ENCODE measurements around the gene PIF1.
A peak's percentile ranks its signal among the peaks of the same experiment; 100 is the strongest.
"Not testable (repeated sequence)": the region's sequence is repeated elsewhere in the genome, so short reads cannot be mapped to it uniquely, and the experiment has no call there.

PIF1 gene

DNA sequence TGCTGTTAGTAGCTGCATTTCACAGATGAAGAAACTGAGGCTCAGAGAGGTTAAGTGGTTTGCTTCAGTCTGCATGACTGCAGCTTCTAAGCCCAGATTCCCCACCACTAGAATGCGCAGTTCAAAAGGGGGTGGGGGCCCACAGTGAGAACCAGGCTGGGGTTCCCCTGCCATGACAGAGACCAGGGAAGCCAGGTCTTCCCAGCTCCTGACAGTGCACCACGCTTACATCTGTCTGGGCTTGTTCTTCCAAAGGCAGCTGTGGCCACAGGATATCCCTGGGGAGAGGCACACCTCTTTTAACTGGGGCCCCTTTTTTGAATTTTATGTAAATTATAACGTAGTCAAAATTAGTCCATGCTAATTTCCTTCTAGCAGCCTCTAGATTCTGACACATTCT, 21.6 kb upstream of the PIF1 start:
- no peak for DNase-seq

DNA sequence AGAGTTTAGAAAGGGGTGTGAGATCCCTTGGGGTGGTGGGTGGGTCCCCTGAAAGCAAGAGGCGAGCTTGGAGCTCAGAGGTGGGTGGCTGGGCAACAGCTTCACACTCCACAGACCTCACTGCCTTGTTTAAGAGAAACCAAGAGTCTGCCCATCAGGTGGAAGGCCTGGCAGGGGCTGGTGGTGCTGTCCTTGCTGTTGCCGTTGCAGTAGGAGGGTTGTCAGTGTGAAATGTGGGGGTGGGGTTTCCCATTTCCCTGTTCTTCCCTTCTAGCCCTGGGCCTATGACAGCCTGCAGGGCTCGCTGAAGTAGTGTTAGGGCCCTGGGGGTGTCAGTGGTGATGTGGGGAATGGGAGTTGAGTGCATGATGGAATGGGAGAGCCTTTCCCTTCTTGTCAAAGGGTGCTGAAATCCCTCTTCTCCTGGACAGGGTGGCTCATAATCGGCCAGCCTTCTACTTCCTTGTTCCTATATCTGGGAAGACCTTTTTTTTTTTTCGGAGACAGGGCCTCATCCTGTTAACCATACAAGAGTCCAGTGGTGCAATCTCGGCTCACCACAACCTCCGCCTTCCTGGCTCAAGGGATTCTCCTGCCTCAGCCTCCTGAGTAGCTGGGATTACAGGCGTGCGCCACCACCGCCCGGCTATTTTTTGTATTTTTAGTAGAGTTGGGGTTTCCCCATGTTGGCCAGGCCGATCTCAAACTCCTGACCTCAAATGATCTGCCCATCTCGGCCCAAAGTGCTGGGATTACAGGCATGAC, 20.6 kb upstream of the PIF1 start:
- no peak for DNase-seq

DNA sequence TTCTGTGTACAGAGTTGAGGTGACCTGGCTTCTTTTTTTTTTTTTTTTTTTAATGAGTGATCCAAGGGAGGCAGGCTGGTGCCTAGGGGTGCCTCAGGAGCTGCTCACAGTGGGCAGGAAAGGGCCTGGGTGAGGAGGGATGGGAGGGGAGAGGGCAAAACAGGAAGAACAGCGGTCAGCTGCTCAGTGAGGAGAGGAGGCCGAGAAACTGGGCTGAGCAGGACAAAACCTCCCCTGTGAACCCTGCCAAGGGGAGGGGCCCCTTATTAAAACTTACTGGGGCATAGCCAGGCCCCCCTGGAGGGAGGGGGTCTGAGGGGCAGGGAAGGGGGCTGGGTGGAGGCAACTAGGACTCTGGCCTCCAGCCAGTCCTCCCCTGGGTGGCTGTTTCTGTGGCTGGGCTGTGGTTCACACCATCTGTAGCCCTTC, 19.8 kb upstream of the PIF1 start:
- DNase-seq, result no peak

DNA sequence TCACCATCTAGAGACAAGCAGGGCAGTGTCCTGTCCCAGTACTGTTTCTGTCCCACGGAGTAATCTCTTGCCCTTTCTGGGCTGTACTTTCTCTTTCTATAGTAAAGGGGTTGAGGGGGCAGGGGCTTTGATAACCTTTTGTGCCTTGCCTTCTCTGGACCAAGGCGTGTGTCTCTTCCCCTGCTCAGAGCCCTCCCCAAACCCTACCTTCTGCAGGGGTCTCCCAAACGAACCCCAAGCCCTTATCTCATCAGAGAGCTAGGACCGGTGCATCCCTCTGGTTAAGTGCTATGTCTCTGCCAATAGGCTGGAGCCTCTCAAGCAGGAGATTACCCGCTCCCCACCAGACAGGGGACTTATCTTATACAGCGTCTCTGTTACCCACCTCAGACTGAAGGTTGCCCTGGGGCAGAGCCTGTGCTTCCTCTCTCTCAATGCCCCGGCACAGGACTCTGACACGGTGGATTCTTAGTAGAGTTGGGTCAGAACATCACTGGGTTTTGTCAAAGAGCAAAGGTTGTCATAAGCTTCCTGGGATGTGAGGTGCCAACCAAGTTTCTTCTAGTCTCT, 19.2 kb upstream of the PIF1 start:
- DNase-seq, result peak; percentile 28

DNA sequence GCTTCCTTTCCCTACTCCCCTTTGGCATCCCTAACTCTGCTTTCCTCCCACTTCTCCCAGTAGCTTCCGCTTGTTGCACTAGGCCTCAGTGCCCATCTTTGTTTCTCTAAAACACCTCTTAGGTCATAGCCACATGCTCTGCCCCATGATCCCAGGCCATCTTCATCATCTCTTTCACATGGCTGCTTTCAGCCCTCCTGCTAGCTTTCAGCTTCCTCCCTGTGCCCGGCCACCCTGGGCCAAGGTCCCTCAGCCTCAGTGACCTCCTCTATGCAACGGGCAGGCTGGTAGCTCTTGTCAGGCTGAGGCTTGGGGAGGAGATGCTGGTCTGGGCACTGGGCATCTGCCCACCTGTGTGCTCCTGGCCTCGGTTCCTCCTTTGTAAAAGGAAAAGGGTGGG, 18.5 kb upstream of the PIF1 start:
- no peak for DNase-seq

DNA sequence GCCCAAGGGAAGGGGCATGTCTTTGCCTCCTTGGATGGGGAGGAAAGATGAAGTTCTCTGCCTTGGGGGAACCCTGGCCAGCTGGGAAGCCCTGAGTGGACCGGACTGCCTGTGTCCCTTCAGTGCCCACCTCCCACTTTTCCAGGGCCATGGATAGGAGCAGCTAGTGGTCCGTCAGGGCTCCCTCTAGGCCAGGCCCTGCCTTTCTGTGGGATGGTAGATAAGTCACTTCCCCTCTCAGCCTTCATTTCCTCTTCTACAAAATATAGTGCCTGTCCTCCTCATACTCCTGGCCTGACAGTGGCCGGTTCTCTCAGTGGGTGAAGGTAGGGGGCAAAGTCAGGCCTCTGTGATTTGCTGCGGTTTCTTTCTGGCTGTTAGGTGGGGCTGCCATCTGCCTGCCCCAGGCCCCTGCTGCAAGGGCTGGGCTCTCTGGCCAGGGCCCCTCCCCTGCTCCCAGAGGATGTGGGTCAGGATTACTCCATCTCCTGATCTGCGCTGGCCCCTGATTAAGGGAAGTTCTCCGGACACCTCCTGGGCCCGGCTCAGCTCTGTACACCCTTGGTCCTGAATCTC, 17.6 kb upstream of the PIF1 start:
- peak; percentile 18 for DNase-seq

DNA sequence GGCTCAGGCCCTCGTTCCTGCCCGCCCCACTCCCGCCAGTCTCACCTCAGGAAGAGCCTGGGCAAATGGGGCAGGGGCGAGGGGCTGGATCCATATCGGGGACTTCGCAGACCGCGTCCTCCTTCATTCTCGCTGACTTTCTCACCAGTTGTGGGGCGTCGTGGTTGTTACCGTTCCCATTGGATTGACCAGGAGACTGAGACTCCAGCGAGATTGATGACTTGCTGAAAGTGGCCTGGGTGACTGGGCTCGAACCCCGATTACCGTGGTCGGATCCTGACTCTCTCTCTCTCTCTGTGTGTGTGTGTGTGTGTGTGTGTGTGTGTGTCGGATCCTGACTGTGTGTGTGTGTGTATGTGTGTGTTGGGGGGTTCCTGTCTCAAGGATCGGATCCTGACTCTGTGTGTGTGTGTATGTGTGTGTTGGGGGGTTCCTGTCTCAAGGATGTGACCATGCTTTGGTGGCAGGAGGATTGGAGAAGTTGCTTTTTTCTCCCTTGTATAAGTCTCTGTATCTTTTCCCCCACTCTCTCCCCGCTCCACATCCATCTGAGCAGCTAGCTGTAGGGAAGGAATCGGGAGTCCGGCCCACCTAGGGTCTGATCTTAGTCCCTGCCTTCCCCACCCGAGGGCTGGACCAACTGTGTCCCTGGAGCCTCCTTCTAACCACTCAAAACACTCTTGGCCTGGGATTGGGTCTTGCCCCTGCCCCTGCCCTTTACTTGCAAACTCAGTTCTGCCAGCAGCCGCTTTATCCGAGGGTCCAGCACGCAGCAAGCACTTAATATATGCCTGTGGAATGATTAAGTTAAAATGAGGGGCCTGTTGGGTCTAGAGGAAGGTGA, 16.9 kb upstream of the PIF1 start:
- peak; percentile 42 for DNase-seq

DNA sequence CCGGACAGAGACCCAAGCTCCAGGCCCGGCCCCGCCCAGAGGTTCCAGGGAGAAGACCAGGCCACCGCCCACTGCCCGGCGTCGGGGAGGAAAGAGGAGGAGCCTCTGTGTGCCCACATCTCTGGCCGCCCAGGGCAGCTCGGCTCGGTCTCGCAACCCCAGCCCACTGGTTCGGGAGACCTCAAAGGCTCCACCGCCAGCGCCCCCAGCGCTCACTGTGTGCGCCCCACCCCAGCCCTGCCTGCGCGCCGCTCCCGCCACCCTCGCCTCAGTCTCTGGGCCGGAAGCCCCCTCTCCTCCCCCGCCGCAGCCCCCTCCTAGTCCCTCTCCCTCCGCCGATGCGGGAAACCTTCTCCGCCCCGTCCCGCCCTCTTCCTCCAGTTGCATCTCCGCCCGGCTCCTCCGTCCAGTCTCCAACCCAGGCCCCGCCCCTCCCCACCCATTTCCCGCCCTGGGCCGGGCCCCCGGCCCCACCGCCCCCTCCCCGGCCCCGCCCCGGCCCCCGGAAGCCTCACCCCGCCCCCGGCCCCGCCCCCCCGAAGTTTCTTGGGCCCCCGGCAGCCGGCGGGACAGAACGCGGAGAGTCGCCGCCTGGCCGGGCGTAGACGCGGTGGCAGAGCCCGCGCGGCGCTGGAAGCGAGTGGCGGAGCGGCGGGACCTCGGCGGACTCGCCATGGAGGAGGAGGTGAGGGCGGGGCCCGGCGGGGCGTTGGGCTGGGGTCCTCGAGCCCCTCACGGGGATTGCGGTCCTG, 16.1 kb upstream of the PIF1 start, which contains the start of gene PLEKHO2:
Gene PLEKHO2, plus strand, starts transcription at position 572 of the 752 bp plus-strand sequence. Its CDS starts 102 bp downstream, at position 674.
- peak; percentile 96 for DNase-seq

DNA sequence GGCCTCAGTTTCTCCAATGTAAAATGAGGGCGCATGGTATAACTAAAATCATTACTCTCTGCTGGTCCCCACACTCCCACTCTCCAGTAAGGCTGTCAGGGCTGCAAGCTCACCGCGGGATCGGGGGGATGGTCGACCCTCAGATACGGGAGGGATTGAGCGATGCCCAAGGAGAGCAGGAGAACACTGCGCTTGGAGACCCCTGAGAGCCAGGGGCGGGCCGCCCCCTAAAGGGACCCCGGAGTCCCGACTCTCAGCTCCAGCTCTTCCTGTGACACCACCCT, 15.6 kb upstream of the PIF1 start:
- DNase-seq, result no peak

DNA sequence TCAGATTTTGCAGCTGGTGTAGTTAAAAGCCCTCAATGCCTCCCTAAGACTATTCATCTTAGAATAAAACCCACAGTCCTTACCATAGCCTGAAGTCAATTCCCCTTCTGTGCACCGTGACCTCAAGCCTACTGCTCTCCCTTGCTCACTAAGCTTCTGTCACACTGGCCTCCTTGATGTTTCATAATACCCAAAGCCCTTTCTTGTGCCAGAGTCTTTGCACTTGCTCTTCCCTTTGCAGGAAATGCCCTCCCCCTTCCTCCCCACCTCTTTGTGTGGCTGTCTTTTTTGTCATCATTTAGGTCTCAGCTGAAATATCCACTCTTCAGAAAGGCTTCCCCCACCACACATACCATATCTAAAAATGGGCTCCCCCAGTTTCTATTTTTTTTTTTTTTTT, 12.1 kb upstream of the PIF1 start:
- DNase-seq, result peak; percentile 76

DNA sequence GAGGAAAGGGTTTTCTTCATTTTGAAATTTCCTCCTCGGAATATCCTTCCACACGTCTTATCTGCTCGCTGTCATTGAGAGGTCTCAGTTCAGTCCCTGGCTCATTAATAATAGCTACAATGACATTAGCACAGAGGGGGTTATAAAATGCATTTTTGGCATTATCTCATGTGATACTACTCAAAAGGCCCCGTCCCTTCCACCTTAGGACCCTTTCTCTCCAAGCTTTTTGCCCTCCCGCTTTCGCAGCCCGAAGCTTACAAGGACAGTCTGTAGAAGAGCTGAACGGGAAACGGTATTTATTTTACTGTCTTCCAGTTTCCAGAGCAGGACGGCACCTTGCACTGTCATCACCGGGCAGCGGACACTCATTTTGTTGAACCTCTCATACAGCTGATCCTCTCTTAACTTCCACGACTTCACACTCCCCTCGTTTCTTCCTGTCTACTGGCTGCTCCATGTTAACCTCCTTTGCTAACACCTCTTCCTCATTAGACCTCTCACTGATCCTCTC, 10.6 kb upstream of the PIF1 start:
- DNase-seq, result no peak

DNA sequence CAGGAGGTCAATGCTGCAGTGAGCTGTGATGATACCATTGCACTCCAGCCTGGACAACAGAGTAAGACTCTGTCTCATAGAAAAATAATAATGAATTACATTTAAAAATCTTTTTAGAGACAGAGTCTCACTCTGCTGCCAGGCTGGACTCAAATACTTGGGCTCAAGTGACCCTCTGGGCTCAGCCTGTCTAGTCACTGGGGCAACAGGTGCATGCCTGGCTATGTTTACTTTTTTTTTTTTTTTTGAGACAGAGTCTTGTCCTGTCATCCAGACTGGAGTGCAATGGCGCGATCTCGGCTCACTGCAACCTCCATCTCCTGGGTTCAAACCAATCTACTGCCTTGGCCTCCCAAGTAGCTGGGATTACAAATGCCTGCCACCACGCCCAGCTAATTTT, 8.2 kb upstream of the PIF1 start:
- DNase-seq, result no peak

DNA sequence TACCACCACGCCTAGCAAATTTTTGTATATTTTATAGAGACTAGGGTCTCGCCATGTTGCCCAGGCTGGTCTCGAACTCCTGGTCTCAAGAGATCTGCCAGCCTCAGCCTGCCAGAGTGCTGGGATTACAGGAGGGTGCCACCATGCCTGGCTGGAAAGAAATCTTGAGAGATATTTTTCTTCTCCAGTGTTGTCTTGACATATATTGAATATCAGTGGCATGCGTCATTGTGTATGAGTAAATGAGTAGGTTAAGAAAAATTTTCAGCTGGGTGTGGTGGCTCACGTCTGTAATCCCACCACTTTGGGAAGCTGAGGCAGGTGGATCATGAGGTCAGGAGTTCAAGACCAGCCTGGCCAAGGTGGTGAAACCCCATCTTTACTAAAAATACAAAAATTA, 3.5 kb upstream of the PIF1 start:
- DNase-seq, result no peak

DNA sequence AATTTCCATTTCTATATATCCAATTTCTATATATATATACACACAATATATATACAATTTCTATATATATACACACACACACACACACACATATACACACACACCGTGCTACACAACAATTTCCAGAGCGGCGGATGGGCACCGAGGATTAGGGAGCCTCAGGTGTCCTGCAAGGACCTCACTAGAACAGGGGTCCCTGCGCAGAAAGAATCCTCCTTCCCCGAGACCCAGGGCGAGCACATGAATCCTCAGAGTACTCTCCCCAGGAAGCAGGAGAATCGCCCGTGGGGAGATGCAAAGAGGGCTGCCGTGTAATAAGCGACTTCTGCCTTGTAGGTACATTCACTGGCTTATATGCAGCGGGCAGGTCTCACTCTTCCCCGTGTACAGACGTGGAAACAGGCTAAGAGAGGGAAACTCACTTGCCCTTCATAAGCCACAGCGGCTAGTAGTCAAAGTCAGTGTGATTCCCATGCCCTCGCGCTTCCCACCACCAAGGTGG, 467 bp downstream of the PIF1 start:
- DNase-seq, result no peak

DNA sequence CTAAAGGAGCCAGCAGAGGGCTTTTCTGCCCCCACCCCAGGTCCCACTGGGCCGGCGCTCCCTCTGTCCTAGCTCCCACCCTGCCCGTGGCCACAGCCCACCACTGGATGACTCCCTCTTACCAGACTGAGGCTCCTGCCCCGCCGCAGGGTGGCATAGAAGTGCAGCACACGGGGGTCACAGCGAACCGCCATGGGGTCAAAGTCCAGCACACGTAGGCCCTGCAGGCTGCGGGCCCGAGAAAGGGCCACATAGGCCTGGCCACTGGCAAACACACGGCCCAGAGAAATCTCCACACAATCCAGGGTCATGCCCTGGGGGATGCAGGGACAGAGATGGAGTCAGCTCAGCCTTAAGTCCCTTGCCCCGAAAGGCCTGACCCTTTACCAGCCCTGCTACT, 9.0 kb downstream of the PIF1 start:
- no peak for DNase-seq

DNA sequence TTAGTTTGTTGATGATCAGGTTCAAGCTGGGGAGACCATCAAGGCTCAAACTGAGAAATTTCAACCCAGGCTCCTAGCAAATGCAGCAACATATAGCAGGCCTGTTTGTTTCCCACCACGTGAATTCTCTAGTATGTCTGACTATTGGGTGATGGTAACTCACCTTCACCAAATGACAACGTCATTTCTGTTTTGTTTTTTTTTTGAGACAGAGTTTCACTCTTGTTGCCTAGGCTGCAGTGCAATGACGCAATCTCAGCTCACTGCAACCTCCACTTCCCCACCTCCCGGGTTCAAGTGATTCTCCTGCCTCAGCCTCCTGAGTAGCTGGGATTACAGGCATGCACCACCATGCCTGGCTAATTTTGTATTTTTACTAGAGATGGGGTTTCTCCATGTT, 10.5 kb downstream of the PIF1 start:
- not testable (repeated sequence) for DNase-seq

DNA sequence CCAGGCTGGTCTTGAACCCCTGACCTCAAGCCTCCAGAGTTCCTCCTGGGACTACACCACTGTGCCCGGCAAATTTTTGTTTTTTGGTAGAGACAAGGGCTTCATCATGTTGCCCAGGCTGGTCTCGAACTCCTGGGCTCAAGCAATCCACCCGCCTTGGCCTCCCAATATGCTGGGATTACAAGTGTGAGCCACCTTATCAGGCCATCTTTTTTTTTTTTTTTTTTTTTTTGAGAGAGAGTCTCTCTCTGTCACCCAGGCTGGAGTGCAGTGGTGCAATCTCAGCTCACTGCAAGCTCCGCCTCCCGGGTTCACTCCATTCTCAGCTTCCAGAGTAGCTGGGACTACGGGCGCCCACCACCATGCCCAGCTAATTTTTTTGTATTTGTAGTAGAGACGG, 11.2 kb downstream of the PIF1 start:
- not testable (repeated sequence) for DNase-seq

DNA sequence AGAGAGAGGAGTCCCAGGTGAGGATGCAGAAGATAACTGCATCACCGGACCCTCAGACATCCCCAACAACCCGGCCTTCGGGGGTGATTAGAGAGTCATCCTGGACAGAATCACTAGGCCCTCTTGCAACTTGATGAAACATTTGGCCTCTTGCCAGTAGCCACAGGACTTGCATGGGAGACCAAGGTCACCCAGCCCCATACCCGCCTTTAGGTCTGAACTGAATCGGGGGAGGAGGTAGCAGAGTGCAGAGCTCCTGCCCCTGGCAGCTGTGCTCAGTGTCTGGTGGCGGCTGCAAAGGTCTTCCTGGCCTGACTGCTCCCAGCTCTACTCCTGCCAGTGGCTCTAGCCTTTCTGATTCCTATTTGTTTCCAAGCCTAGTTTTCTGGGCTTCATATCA, 12.4 kb downstream of the PIF1 start:
- DNase-seq, result no peak

DNA sequence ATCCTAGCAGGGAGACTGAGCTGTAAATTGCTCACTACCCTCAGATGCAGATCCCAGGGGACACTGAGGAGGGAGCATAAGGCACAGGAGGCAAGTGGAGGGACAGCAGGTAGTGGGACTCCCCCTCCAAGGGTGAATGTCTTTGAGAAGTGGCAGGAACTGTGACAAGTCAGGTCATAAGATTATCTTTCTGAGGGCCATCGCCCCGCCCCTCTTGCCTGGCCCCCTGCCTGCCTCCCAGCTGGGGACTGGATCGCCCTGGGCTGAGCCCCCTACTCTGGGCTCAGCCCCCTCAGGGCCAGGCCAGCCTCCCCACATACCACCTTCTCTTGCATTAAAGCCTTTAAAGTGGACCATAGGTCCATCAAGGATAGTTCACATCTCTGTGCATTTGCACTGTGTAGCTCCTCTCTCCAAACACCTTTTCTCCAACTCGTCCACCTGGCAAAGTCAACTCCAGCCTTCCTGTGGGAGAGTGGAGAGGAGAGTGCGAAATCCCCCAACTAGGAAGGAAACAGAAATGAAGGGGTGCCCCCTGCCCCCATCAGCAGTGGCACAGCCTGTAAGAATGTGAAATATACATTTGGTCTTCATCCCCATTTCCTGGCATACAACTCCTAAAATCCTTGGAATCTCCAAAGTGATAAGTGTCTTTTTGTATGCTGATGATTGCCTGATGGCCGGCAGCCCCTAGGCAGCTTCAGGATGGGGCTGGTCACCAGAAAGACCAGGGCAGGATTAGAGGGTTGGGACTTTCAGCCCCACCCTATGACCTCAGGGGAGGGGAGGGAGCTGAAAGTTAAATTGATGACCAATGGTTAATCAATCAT, 14.7 kb downstream of the PIF1 start:
- DNase-seq, result no peak

DNA sequence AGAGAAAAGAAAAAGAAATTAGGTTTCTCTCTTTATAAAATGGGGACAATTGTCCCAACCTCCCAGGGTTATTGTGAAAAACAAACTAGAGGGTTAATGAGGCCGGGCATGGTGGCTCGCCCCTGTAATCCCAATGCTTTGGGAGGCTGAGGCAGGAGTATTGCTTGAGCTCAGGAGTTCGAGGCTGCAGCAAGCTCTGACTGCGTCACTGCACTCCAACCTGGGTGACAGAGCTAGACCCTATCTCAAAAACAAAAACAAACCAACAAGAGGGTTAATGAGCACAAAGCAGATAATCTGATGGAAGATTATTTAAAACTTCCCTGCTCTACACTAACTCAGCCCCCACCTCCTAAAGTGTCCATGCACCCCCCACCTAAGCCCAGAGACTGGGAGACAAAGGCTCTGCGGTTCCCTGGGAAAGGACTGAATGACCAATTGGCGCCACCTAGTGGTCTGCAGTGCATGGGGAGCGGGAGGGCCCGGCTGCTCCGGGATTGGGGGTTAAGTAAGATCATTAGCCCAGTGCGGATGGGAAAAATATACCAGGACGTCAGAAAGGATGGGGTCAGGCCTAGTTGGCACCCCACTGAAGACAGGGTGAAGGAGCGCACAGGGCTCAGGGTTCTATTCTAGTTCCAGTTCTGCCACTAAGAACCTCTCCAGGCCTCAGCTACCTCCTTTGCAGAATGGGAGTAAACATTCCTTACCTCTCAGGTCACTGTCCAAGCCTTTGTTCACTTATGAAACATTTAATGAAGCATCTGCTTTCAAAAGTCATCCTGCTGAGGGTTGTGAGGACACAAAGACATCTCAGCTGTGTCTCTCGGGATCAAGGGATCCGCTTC, 15.6 kb downstream of the PIF1 start:
- peak; percentile 62 for DNase-seq
